ENCODE results near the gene MTMR11.

- TF ChIP-seq, protein P1, sequence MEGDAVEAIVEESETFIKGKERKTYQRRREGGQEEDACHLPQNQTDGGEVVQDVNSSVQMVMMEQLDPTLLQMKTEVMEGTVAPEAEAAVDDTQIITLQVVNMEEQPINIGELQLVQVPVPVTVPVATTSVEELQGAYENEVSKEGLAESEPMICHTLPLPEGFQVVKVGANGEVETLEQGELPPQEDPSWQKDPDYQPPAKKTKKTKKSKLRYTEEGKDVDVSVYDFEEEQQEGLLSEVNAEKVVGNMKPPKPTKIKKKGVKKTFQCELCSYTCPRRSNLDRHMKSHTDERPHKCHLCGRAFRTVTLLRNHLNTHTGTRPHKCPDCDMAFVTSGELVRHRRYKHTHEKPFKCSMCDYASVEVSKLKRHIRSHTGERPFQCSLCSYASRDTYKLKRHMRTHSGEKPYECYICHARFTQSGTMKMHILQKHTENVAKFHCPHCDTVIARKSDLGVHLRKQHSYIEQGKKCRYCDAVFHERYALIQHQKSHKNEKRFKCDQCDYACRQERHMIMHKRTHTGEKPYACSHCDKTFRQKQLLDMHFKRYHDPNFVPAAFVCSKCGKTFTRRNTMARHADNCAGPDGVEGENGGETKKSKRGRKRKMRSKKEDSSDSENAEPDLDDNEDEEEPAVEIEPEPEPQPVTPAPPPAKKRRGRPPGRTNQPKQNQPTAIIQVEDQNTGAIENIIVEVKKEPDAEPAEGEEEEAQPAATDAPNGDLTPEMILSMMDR (conservative IDR thresholded peaks at IDR 0.05; ENCODE audit: low read length): no peak
- no peak for TF ChIP-seq EZH2phosphoT487 (IDR thresholded peaks at IDR 0.05; ENCODE audit: borderline replicate concordance)
Observed at GRCh38 chr1:149933208-149933607, 3.5 kb downstream of the MTMR11 start.
